Transverse colon (tissue), 4 donors: Measurements from ENCODE around the gene SLC2A11.

ENCODE experiments used
- POLR2A ChIP-seq: fragments of 450-650 bp; IDR thresholded peaks from one replicate; pipeline ENCODE4 v1.6.1; 2016; ENCODE audit warnings: antibody characterized with exemption, mild to moderate bottlenecking, moderate library complexity
- POLR2AphosphoS5 ChIP-seq, 3 donors: sonication (generic); formaldehyde crosslinking; IDR thresholded peaks; one replicate each; pipeline ENCODE4 v1.6.1; 2016; ENCODE audit warnings: antibody characterized with exemption in 3 of 3
- TF ChIP-seq, protein P1 (sequence below), 5 experiments: fragments of 200-600 bp in 3 of 5; fragments of 450-650 bp in 2 of 5; sonication (generic) in 3 of 5; IDR thresholded peaks; 1 replicate in 2 of 5; 2 replicates in 3 of 5; pipeline ENCODE4 v1.5.1; 2016 to 2017; ENCODE audit warnings: antibody characterized with exemption in 5 of 5, inconsistent platforms in 3 of 5, mild to moderate bottlenecking in 2 of 5, moderate library complexity in 1 of 5

DNA sequence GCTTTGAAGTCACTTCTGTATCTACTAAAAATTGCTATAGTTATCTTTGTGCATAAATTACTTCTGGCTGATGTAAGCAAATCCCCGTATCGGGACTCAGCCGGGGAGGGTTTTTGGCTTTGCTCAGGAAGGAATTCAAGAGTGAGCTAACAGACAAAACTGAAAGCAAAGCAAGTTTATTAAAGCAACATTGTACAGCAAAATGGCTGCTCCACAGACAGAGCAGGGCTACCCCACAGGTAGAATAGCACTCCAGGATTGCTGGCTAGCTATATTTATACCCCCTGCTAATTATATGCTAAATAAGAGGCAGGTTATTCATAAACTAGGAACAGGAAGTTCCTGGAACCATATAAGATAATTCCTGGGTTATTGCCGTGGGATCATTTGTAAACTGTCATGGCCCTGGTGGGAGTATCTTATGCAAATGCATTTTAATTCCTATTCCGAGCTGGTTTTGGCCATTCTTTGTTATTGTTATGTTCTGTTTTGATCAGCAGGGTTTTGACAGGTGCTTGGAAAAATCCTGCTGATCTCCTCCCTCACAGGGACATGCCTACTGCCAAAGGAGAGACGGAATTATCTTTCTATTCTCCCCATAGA is 51.7 kb downstream of the SLC2A11 start:
- TF ChIP-seq, protein P1, sequence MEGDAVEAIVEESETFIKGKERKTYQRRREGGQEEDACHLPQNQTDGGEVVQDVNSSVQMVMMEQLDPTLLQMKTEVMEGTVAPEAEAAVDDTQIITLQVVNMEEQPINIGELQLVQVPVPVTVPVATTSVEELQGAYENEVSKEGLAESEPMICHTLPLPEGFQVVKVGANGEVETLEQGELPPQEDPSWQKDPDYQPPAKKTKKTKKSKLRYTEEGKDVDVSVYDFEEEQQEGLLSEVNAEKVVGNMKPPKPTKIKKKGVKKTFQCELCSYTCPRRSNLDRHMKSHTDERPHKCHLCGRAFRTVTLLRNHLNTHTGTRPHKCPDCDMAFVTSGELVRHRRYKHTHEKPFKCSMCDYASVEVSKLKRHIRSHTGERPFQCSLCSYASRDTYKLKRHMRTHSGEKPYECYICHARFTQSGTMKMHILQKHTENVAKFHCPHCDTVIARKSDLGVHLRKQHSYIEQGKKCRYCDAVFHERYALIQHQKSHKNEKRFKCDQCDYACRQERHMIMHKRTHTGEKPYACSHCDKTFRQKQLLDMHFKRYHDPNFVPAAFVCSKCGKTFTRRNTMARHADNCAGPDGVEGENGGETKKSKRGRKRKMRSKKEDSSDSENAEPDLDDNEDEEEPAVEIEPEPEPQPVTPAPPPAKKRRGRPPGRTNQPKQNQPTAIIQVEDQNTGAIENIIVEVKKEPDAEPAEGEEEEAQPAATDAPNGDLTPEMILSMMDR (IDR thresholded peaks at IDR 0.05): no peak
- peak; percentile 40 for TF ChIP-seq POLR2A
- TF ChIP-seq POLR2AphosphoS5 (IDR thresholded peaks at IDR 0.05): peak in 1 of 3 donors; percentile 39
